CD4-positive, alpha-beta T cell treated with Interleukin-17A for 1 hour (primary cell): ENCODE measurements around the gene KLC4.
A peak's percentile ranks its signal among the peaks of the same experiment; 100 is the strongest.
"Not testable (repeated sequence)": the region's sequence is repeated elsewhere in the genome, so short reads cannot be mapped to it uniquely, and the experiment has no call there.

Experiments
- DNase-seq: peaks from one replicate; pipeline ENCODE4 v3.0.0-alpha.2; 2020

The KLC4 gene

GRCh38 chr6:43074847-43075669 lies 15.6 kb downstream of the KLC4 start:
- no peak for DNase-seq

GRCh38 chr6:43075670-43076463 lies 16.4 kb downstream of the KLC4 start, which contains the start of gene PTK7:
Gene PTK7 (plus strand): TSS chr6:43076314. CDS start chr6:43076489, 175 bp downstream.
- DNase-seq, result peak; percentile 18

GRCh38 chr6:43076464-43077332 lies 17.3 kb downstream of the KLC4 start:
- DNase-seq, result no peak

GRCh38 chr6:43077333-43077809 lies 17.9 kb downstream of the KLC4 start:
- no peak for DNase-seq

GRCh38 chr6:43077981-43078511 lies 18.6 kb downstream of the KLC4 start:
- no peak for DNase-seq

- DNase-seq, result no peak
These were observed 19.3 kb downstream of the KLC4 start for GRCh38 chr6:43078691-43079090.

- DNase-seq, result no peak
These were observed 21.6 kb downstream of the KLC4 start for GRCh38 chr6:43081043-43081442.

GRCh38 chr6:43081922-43082321 lies 22.5 kb downstream of the KLC4 start:
- not testable (repeated sequence) for DNase-seq

GRCh38 chr6:43082806-43083655 lies 23.6 kb downstream of the KLC4 start:
- no peak for DNase-seq

- DNase-seq, result no peak
These were observed 26.7 kb downstream of the KLC4 start for GRCh38 chr6:43086022-43086658.

GRCh38 chr6:43088654-43089056 lies 29.2 kb downstream of the KLC4 start:
- DNase-seq, result no peak

- no peak for DNase-seq
These were observed 30.0 kb downstream of the KLC4 start for GRCh38 chr6:43089467-43089866.

- DNase-seq, result no peak
These were observed 30.6 kb downstream of the KLC4 start for GRCh38 chr6:43089874-43090558.

GRCh38 chr6:43090559-43090956 lies 31.1 kb downstream of the KLC4 start:
- no peak for DNase-seq

- DNase-seq, result no peak
These were observed 31.6 kb downstream of the KLC4 start for GRCh38 chr6:43091020-43091419.

GRCh38 chr6:43091436-43091991 lies 32.1 kb downstream of the KLC4 start:
- DNase-seq, result no peak

- no peak for DNase-seq
These were observed 33.2 kb downstream of the KLC4 start for GRCh38 chr6:43092635-43093034.

GRCh38 chr6:43093436-43094289 lies 34.2 kb downstream of the KLC4 start:
- peak; percentile 34 for DNase-seq

- DNase-seq, result no peak
These were observed 36.5 kb downstream of the KLC4 start for GRCh38 chr6:43095939-43096338.
